ENCODE results near the gene GPR18. TPM values are rescaled to one million over a fixed set of nuclear protein-coding genes. Genes with fewer than 3 reads are reported as not detected.

The GPR18 gene
- total and polyA plus RNA-seq, 9 donors, result 0.30 to 0.73 TPM; not detected in 7

- intact Hi-C loops (cut with DNase I), result no loop called here
- H3K27me3 ChIP-seq, result no peaks in the 10 kb centered on the region
- H3K27ac ChIP-seq, result no peak overlapping the region
- WGBS, 3 donors, result 91 to 97% (median 97%) methylated on average over 8 of the region's 8 CpGs
- DNase-seq, result no peak
- peaks cover 1% of the 10 kb centered on the region for H3K4me1 ChIP-seq (ENCODE audit: insufficient read depth)
- no peak for TF ChIP-seq EP300 (IDR thresholded peaks at IDR 0.05)
- H3K9me3 ChIP-seq, result no peaks in the 10 kb centered on the region
- no peak overlapping the region for H3K4me3 ChIP-seq
- H3K36me3 ChIP-seq, result no peaks in the 10 kb centered on the region
Observed at GRCh38 chr13:99206226-99206625, 52.0 kb downstream of the GPR18 start.

- H3K4me3 ChIP-seq, result no peak overlapping the region
- intact Hi-C loops (cut with DNase I), result no loop called here
Observed at GRCh38 chr13:99205621-99206220, 52.5 kb downstream of the GPR18 start.

More at GRCh38 chr13:99205621-99206220, 52.5 kb downstream of the GPR18 start:
- Histone ChIP-seq H3K4me1 (ENCODE audit: insufficient read depth) (peaks cover 1% of the 10 kb centered on the region), H3K9me3 (no peaks in the 10 kb centered on the region), H3K27ac (no peak overlapping the region), H3K27me3 (no peaks in the 10 kb centered on the region), H3K36me3 (no peaks in the 10 kb centered on the region)
- DNase-seq, result no peak
- 89 to 94% (median 94%) methylated on average over 22 of the region's 22 CpGs for WGBS, 3 donors
- TF ChIP-seq CTCF (IDR thresholded peaks at IDR 0.05), result no peak
- TF ChIP-seq EP300 (IDR thresholded peaks at IDR 0.05), result no peak
- TF ChIP-seq POLR2A (IDR thresholded peaks at IDR 0.05), result no peak

Small RNA genes lying within 50 kb of the gene (small RNA-seq; reads per million reads assigned to genes)
- not detected for gene RN7SKP9

Other genes with a start within 250 kb of the GPR18 start
- gene UBAC2, start 57.5 kb downstream of the GPR18 start, total RNA-seq, result 10 to 100 TPM; 38.7 to 52.1 (median 46.8) TPM
- 10 to 100 TPM; 57.2 to 87.5 TPM for gene UBAC2, start 57.5 kb downstream of the GPR18 start, polyA plus RNA-seq
- 10 to 100 TPM in 2 of 7 donors, 1 to 10 TPM in 5; 2.4 to 14.6 (median 5.5) TPM for gene GPR183, start 49.0 kb upstream of the GPR18 start, total RNA-seq
- gene GPR183, start 49.0 kb upstream of the GPR18 start, polyA plus RNA-seq, result 1 to 10 TPM; 4.7 to 7.6 TPM
- 10 to 100 TPM; 57.7 to 93.3 (median 70.6) TPM for gene TM9SF2, start 243.1 kb upstream of the GPR18 start, total RNA-seq
- 100 to 1,000 TPM in 1 of 2 donors, 10 to 100 TPM in 1; 59.6 to 122 TPM for gene TM9SF2, start 243.1 kb upstream of the GPR18 start, polyA plus RNA-seq